ENCODE measurements around the gene CRTC3. TPM values are rescaled to one million over a fixed set of nuclear protein-coding genes. Genes with fewer than 3 reads are reported as not detected.
"Not testable (repeated sequence)": the region's sequence is repeated elsewhere in the genome, so short reads cannot be mapped to it uniquely, and the experiment has no call there.

The CRTC3 gene
- polyA plus RNA-seq, 6 donors from 2014 or later, result 14.2 to 47.8 (median 26.9) TPM

DNA sequence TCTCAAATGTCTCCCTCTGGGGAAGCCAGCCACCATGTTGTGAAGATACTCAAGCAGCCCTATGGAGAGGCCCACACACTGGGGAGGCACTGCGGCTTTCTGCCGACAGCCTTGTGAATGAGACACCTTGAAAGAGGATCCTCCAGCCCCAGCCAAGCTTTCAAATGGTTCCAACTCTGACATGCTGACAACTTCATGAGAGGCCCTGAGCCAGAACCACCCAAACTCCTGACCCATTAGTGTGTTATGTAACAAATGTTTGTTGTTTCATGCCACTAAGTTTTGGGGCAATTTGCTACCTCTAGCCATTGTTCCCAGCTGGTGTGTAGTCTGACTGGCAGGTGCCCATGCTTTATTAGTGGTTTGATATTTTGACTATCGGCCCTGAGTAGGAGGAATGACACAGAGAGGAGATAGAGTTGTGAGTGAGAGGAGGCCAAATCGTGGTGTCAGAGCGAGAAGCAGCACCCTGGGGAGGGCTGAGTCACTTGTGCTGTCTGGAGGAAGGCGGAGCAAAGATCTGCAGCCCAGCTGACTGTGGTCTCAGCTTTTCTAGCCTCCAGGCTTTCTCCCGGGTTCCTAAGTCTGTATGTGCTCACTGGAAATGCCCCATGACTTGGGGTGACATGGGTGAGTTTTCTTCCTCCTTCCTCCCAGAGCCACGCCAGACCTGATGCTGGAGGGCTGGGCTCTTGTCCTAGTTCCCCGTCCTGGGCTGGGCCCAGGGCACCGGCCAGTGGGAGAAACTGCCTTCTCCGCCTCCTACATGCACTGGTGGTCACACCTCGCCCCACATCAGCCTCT is 130.7 kb downstream of the CRTC3 start:
- H3K27me3 Mint-ChIP-seq, result peaks cover 17 to 40% (median 38%) of the 10 kb centered on the region in 3 donors
- no peak for DNase-seq

DNA sequence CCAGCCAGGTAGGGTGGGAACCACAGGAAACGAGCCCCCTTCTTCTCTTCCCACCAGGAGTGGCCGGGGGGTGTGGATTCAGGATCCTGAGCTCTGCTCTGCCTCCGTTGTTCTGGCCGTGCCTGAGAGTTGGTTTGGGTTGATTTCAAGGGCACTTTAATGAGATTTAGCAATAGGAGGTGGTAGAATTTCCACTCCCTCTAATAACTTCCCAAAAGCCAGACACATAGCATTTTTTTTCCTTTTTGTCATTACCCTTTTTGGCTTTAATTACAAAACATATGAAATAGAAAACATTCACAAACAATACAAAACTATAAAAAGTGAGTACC is 131.2 kb downstream of the CRTC3 start:
- peak overlapping the region; percentile 41 to 86 (median 80) for H3K4me3 Mint-ChIP-seq
- not testable (repeated sequence) for H3K36me3 Mint-ChIP-seq; DNase-seq; H3K9me3 Mint-ChIP-seq; ATAC-seq (ENCODE audit: low read depth in 2 of 2)
- peaks cover 16 to 38% (median 35%) of the 10 kb centered on the region in 3 donors for H3K27me3 Mint-ChIP-seq
- H3K27ac Mint-ChIP-seq, result peak overlapping the region in 2 of 6 donors; percentile 67 to 71
- H3K4me1 Mint-ChIP-seq, result peaks cover 63 to 88% (median 84%) of the 10 kb centered on the region in 3 donors

More for the DNA sequence above, 130.7 kb downstream of the CRTC3 start:
- Mint-ChIP-seq H3K4me3 (peak overlapping the region; percentile 41 to 86 (median 80)), H3K36me3 (no peaks in the 10 kb centered on the region), H3K9me3 (no peaks in the 10 kb centered on the region), H3K27ac (peak overlapping the region in 2 of 6 donors; percentile 17 to 71), H3K4me1 (peaks cover 57 to 84% (median 79%) of the 10 kb centered on the region in 3 donors)
- peak; percentile 31 to 45 for ATAC-seq (ENCODE audit: low read depth in 2 of 2)

DNA sequence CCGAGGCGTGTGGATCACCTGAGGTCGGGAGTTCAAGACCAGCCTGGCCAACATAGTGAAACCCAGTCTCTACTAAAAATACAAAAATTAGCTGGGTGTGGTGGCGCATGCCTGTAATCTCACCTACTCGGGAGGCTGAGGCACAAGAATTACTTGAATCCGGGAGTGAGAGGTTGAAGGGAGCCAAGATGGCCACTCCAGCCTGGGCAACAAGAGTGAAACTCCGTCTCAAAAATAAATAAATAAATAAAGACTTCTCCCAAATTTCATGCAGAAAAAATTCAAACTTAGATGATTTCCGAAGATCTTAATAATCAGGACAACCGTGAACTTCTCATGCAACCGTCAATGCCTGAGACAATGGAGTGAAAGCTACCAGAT is 134.3 kb downstream of the CRTC3 start:
- not testable (repeated sequence) for H3K36me3 Mint-ChIP-seq; H3K9me3 Mint-ChIP-seq; DNase-seq; ATAC-seq (ENCODE audit: low read depth in 2 of 2)
- Mint-ChIP-seq H3K4me3 (peak overlapping the region in 7 of 8 donors; percentile 86 to 94 (median 91)), H3K4me1 (peaks cover 60 to 76% (median 70%) of the 10 kb centered on the region in 3 donors), H3K27ac (peak overlapping the region in 1 of 6 donors; percentile 78), H3K27me3 (peaks cover 12 to 22% (median 22%) of the 10 kb centered on the region in 3 donors)

DNA sequence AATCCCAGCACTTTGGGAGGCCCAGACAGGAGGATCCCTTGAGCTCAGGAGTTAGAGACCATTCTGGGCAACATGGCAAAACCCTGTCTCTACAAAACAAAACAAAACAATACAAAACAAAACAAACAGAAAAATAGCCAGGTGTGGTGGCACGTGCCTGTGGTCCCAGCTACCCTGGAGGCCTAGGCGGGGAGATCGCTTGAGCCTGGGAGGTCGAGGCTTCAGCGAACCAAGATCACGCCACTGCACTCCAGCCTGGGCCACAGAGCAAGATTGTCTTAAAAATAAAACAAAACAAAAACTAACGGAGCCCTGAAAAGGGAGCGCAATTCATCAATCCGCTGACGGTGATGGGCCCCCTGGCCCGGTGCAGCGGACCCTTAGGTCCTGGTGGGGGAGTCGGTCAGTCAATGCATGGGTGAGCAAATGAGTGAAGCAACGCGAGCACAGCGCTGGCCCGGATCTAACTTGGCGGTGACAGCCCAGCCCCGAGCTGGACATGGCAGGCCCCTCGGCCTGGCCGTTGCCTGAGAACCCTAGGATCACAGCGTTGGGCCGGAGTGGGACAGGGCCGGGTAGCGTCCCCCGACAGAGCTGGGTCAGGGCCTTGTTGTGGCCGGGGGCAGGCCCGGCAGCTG is 135.0 kb downstream of the CRTC3 start:
- DNase-seq (no peak), ATAC-seq (ENCODE audit: low read depth in 2 of 2) (no peak)
- Mint-ChIP-seq H3K27ac (peak overlapping the region; percentile 13 to 89 (median 71)), H3K4me3 (peak overlapping the region; percentile 86 to 94 (median 90)), H3K27me3 (peaks cover 12 to 17% (median 15%) of the 10 kb centered on the region in 3 donors), H3K36me3 (no peaks in the 10 kb centered on the region), H3K4me1 (peaks cover 53 to 69% (median 64%) of the 10 kb centered on the region in 3 donors), H3K9me3 (no peaks in the 10 kb centered on the region)

DNA sequence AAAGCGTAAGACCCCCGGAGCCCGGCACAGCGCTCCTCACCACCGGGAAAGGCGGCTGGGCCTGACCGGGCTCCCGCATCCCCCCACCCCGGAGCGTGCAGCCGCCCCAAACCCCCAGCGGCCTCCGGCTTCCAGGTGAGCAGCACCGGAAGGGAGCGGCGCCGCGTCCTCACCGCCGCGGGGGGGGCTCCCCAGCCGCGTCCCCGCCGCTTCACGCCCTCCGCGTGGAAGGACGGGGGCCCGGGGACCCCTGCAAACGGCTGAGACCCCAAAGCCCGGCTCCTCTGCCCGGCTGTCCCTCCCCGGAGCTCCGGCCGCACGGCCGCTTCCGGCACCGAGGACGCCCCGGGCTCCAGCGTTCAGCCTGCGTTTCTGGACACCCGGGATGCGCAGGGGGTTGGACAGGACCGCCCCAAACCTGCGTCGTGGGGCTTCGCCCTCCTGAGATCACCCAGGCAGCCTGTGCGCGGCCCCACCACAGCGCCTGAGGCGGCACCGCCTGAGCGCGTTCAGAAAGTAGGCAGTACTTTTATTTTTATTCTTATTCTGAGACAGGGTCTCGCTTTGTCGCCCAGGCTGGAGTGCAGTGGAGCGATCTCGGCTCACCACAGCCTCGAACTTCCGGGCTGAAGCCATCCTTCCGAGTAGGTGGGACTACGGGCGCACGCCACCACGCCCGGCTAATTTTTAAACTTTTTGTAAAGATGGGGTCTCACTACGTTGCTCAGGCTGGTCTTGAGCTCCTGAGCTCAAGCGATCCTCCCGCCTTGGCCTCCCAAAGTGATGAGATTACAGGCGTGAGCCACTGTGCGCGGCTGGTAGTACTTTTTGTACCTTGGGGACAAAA is 135.8 kb downstream of the CRTC3 start:
- ATAC-seq (ENCODE audit: low read depth in 2 of 2) (peak; percentile 83 to 86), DNase-seq (peak; percentile 75)
- H3K4me1 Mint-ChIP-seq, result peaks cover 49 to 62% (median 57%) of the 10 kb centered on the region in 3 donors
- H3K27me3 Mint-ChIP-seq, result peaks cover 12 to 16% (median 14%) of the 10 kb centered on the region in 3 donors
- H3K4me3 Mint-ChIP-seq, result peak overlapping the region; percentile 86 to 94 (median 91)
- H3K36me3 Mint-ChIP-seq, result no peaks in the 10 kb centered on the region
- no peaks in the 10 kb centered on the region for H3K9me3 Mint-ChIP-seq
- H3K27ac Mint-ChIP-seq, result peak overlapping the region; percentile 41 to 97 (median 86)

DNA sequence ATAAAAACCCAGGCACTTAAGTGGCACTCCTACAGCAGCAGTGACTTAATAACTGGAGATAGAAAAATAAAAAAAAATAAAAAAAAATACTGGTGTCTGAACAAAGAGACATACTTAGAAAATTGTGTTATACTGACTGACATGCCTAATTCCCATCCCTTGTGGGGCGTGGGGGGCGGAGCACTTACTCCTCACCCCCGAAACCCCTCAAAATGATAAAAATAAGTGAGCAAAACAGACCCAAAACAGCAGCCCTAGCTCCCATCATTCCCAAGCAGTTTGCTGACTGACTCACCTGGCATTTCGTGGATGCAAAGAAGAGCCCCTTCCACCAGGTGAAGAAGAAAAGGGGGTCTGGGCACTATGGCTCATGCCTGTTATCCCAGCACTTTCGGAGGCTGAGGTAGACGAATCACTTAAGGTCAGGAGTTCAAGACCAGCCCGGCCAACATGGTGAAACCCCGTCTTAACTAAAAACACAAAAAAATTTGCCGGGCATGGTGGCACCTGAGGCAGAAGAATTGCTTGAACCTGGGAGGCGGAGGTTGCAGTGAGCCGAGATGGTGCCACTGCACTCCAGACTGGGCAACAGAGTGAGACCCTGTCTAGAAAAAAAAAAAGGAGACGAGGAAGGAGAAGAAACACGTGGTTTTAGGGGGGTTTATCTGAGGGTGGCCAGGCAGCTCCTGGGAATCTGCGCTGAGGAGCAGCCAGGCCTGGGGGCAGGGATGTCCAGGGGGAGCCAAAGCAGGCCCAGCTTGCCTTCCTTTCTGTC is 136.6 kb downstream of the CRTC3 start:
- Mint-ChIP-seq H3K9me3 (no peaks in the 10 kb centered on the region), H3K36me3 (no peaks in the 10 kb centered on the region), H3K4me1 (peaks cover 43 to 54% (median 49%) of the 10 kb centered on the region in 3 donors), H3K4me3 (peak overlapping the region; percentile 79 to 94 (median 88)), H3K27ac (peak overlapping the region in 5 of 6 donors; percentile 41 to 97 (median 88)), H3K27me3 (peaks cover 12 to 16% (median 13%) of the 10 kb centered on the region in 3 donors)
- no peak for ATAC-seq (ENCODE audit: low read depth in 2 of 2)
- DNase-seq, result no peak

DNA sequence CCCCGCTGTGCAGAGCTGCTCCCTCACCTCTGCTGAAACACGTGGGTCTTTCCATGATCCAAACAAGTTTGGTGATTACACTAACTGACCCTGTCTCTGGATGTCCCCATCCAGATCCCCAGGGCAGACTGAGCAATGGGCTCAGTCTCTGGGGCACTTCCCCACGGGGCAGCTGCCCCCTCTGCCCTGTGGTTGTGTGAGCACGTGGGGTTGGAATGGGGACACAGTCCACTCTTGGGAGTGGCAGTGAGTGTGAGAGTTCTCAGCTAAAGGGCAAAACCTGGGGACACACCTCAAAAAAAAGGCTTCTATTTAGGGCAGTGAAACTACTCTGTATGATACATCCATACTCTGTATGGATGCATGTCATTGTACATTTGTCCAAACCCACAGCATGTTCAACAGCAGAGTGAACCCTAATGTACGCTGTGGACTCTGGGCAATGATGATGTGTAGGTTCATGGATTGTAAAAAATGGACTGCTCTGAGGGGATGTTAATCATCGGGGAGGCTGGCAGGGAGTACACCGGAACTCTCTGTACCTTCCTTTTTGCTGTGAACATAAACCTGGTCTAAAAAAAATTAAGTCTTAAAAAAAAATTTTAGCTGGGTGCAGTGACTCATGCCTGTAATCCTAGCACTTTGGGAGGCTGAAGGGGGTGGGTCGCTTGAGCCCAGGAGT is 137.5 kb downstream of the CRTC3 start:
- ATAC-seq (ENCODE audit: low read depth in 2 of 2), result no peak
- Mint-ChIP-seq H3K27me3 (peaks cover 10 to 12% (median 12%) of the 10 kb centered on the region in 3 donors), H3K36me3 (no peaks in the 10 kb centered on the region), H3K4me3 (peak overlapping the region in 7 of 8 donors; percentile 30 to 90 (median 58)), H3K4me1 (peaks cover 40 to 47% (median 42%) of the 10 kb centered on the region in 3 donors), H3K9me3 (no peaks in the 10 kb centered on the region), H3K27ac (peak overlapping the region in 2 of 6 donors; percentile 38 to 69)
- no peak for DNase-seq

DNA sequence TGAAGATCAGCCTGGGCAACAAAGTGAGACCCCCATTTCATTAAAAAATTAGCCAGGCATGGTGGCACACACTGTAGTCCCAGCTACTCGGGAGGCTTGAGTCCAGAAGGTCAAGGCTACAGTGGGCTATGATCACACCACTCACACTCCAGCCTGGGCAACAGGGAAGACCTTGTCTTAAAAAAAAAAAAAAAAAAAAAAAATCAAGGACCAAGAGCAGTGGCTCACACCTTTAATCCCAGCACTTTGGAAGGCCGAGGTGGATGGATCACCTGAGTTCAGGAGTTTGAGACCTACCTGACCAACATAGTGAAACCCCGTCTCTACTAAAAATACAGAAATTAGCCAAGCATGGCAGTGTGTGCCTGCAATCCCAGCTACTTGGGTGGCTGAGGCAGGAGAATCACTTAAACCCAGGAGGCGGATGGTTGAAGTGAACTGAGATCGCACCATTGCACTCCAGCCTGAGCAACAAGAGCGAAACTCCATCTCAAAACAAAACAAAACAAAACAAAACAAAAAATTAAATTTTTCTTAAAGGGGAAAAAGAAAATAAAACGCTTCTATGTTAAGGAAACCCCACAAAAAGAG is 138.1 kb downstream of the CRTC3 start:
- Mint-ChIP-seq H3K4me1 (peaks cover 37 to 42% (median 39%) of the 10 kb centered on the region in 3 donors), H3K27me3 (peaks cover 9 to 12% (median 9%) of the 10 kb centered on the region in 3 donors), H3K27ac (peak overlapping the region in 1 of 6 donors; percentile 34)
- not testable (repeated sequence) for H3K36me3 Mint-ChIP-seq; DNase-seq; ATAC-seq (ENCODE audit: low read depth in 2 of 2); H3K9me3 Mint-ChIP-seq; H3K4me3 Mint-ChIP-seq

DNA sequence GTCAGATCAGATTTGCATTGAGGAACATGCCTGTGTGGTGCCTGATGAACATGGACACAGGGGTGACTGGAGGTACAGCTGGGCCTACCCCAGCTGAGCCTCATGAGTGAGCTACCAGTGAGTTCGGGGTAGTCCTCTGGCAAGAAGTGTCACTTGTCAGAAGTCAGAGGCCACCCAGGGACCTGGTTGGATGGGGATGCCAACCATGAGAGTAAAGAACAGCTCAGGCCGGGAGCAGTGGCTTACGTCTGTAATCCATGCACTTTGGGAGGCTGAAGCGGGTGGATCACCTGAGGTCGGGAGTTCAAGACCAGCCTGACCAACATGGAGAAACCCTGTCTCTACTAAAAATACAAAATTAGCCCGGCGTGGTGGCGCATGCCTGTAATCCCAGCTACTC is 140.9 kb downstream of the CRTC3 start:
- H3K36me3 Mint-ChIP-seq; H3K27ac Mint-ChIP-seq; ATAC-seq (ENCODE audit: low read depth in 2 of 2); DNase-seq; H3K9me3 Mint-ChIP-seq; H3K27me3 Mint-ChIP-seq: not testable (repeated sequence)
- H3K4me3 Mint-ChIP-seq, result peak overlapping the region in 1 of 8 donors; percentile 36
- peaks cover 18 to 29% (median 21%) of the 10 kb centered on the region in 3 donors for H3K4me1 Mint-ChIP-seq

DNA sequence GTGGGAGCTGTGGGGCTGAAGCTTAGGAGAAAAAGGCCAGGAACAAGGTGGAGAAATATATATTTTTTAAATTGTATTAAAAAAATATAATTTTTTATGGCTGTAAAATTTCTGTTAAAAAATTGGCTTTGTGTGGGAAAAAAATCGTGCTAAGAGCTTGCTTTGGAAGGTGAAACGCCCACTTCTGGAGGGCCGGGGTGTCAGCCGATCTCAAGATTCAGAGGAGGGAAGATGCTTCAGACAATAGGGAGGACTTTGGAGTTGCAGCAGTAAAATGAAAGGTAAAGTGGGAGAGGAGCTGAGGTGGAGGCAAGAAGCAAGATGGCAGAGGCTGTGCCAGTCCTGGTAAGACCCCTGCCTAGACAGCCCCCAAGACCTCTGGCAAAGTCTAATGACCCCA is 141.5 kb downstream of the CRTC3 start:
- DNase-seq, result no peak
- no peak for ATAC-seq (ENCODE audit: low read depth in 2 of 2)
- no peak overlapping the region for H3K4me3 Mint-ChIP-seq
- no peaks in the 10 kb centered on the region for H3K36me3 Mint-ChIP-seq
- peaks cover 0 to 8% (median 6%) of the 10 kb centered on the region in 3 donors for H3K27me3 Mint-ChIP-seq
- no peaks in the 10 kb centered on the region for H3K9me3 Mint-ChIP-seq
- H3K4me1 Mint-ChIP-seq, result peaks cover 12 to 23% (median 15%) of the 10 kb centered on the region in 3 donors
- H3K27ac Mint-ChIP-seq, result no peak overlapping the region

DNA sequence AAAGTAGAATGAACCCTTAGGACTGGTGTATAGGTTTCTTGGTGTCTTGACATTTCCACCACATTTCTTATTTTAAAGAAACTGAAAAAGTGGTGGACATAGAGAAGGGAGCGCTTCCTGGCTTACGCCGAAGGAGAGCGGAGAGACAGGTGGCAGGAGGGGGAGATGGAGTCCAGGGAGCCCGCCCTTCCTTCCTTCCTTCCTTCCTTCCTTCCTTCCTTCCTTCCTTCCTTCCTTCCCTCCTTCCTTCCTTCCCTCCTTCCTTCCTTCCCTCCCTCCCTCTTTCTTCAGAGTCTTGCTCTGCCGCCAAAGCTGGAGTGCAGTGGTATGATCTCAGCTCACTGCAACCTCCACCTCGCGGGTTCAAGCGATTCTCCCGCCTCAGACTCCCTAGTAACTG is 143.6 kb downstream of the CRTC3 start:
- not testable (repeated sequence) for H3K9me3 Mint-ChIP-seq; H3K36me3 Mint-ChIP-seq; DNase-seq; H3K27me3 Mint-ChIP-seq; ATAC-seq (ENCODE audit: low read depth in 2 of 2)
- Mint-ChIP-seq H3K4me3 (peak overlapping the region in 1 of 8 donors; percentile 75), H3K27ac (peak overlapping the region in 1 of 6 donors; percentile 60), H3K4me1 (peaks cover 5 to 16% (median 7%) of the 10 kb centered on the region in 3 donors)
